HT-29 (cell line): ENCODE measurements around the gene CD300LB. TPM values are rescaled to one million over a fixed set of nuclear protein-coding genes. Genes with fewer than 3 reads are reported as not detected.

ENCODE experiments used
- DNase-seq: peaks from one replicate; pipeline ENCODE4 v3.0.0-alpha.2; 2015; ENCODE audit warnings: low spot score
- total RNA-seq: library from RNA; depleted of rRNA; stranded (reverse); fragments of >200 nt; shearing (Covaris generic); gene quantifications from 2 replicates; pipeline ENCODE4 v1.2.3, GENCODE V29; 2014

CD300LB gene
- total RNA-seq, 1 experiment from 2014 or later: not detected

- DNase-seq: no peak
Observed at GRCh38 chr17:74549343-74549742, 18.1 kb upstream of the CD300LB start.

GRCh38 chr17:74547736-74548135, 16.5 kb upstream of the CD300LB start:
- no peak for DNase-seq

GRCh38 chr17:74547264-74547663, 16.0 kb upstream of the CD300LB start:
- DNase-seq: no peak

GRCh38 chr17:74546586-74546985, 15.3 kb upstream of the CD300LB start:
- DNase-seq: no peak

GRCh38 chr17:74545843-74546230, 14.6 kb upstream of the CD300LB start, which contains the start of gene CD300C:
TSS of gene CD300C (minus strand) at chr17:74546115. CDS start at chr17:74545782, 333 bp downstream.
- peak; percentile 56 for DNase-seq

GRCh38 chr17:74544991-74545842, 13.9 kb upstream of the CD300LB start:
- no peak for DNase-seq

GRCh38 chr17:74543891-74544760, 12.9 kb upstream of the CD300LB start:
- no peak for DNase-seq

- no peak for DNase-seq
Observed at GRCh38 chr17:74543406-74543805, 12.1 kb upstream of the CD300LB start.

- DNase-seq: no peak
Observed at GRCh38 chr17:74542727-74543383, 11.6 kb upstream of the CD300LB start.

GRCh38 chr17:74542166-74542565, 10.9 kb upstream of the CD300LB start:
- DNase-seq: no peak

- DNase-seq: no peak
Observed at GRCh38 chr17:74541176-74542111, 10.2 kb upstream of the CD300LB start.

GRCh38 chr17:74539281-74539820, 8.1 kb upstream of the CD300LB start:
- DNase-seq: no peak

GRCh38 chr17:74536890-74537289, 5.6 kb upstream of the CD300LB start:
- DNase-seq: no peak

- no peak for DNase-seq
Observed at GRCh38 chr17:74532115-74532514, 840 bp upstream of the CD300LB start.

GRCh38 chr17:74530831-74531150, 484 bp downstream of the CD300LB start:
- no peak for DNase-seq

GRCh38 chr17:74529243-74529642, 2.0 kb downstream of the CD300LB start:
- no peak for DNase-seq

- DNase-seq: no peak
Observed at GRCh38 chr17:74528491-74529199, 2.6 kb downstream of the CD300LB start.

- DNase-seq: no peak
Observed at GRCh38 chr17:74527756-74528155, 3.5 kb downstream of the CD300LB start.

GRCh38 chr17:74527081-74527480, 4.2 kb downstream of the CD300LB start:
- no peak for DNase-seq

- DNase-seq: no peak
Observed at GRCh38 chr17:74526681-74527080, 4.6 kb downstream of the CD300LB start.
